GM18507 (cell line): Measurements from ENCODE around the gene TMEM9.

ENCODE experiments used
- DNase-seq: peaks from one replicate; pipeline ENCODE4 v3.0.0; 2011; ENCODE audit warnings: low read depth; ENCODE audit not compliant: insufficient read length; ENCODE audit errors: extremely low spot score
- FAIRE-seq: peaks from 2 replicates; lab custom pipeline; 2011; peaks lifted over from hg19 to GRCh38; lab: Jason Lieb, UNC

The TMEM9 gene

GRCh38 chr1:201112173-201112731 lies 42.0 kb downstream of the TMEM9 start, which contains the start of gene CACNA1S:
Gene CACNA1S, minus strand, starts transcription at chr1:201112426. Its CDS starts 87 bp downstream, at chr1:201112339.
- FAIRE-seq (no peak), DNase-seq (no peak)

GRCh38 chr1:201111672-201112071 lies 42.6 kb downstream of the TMEM9 start:
- no peak for FAIRE-seq

GRCh38 chr1:201111156-201111555 lies 43.1 kb downstream of the TMEM9 start:
- FAIRE-seq (no peak), DNase-seq (no peak)

More at GRCh38 chr1:201111672-201112071, 42.6 kb downstream of the TMEM9 start:
- DNase-seq = no peak

- FAIRE-seq = no peak
Observed at GRCh38 chr1:201110616-201111015, 43.7 kb downstream of the TMEM9 start.

GRCh38 chr1:201110138-201110537 lies 44.1 kb downstream of the TMEM9 start:
- no peak for FAIRE-seq
- DNase-seq = no peak

More at GRCh38 chr1:201110616-201111015, 43.7 kb downstream of the TMEM9 start:
- no peak for DNase-seq

GRCh38 chr1:201109651-201110050 lies 44.6 kb downstream of the TMEM9 start:
- FAIRE-seq = no peak

GRCh38 chr1:201108614-201109013 lies 45.7 kb downstream of the TMEM9 start:
- FAIRE-seq = no peak
- no peak for DNase-seq

More at GRCh38 chr1:201109651-201110050, 44.6 kb downstream of the TMEM9 start:
- DNase-seq = no peak

- no peak for FAIRE-seq
- DNase-seq = no peak
Observed at GRCh38 chr1:201105688-201106087, 48.6 kb downstream of the TMEM9 start.

- FAIRE-seq = no peak
- no peak for DNase-seq
Observed at GRCh38 chr1:201104141-201104540, 50.1 kb downstream of the TMEM9 start.

- no peak for FAIRE-seq
- DNase-seq = no peak
Observed at GRCh38 chr1:201103666-201104065, 50.6 kb downstream of the TMEM9 start.

GRCh38 chr1:201100169-201100930 lies 53.9 kb downstream of the TMEM9 start:
- FAIRE-seq (no peak), DNase-seq (no peak)

GRCh38 chr1:201098992-201099677 lies 55.1 kb downstream of the TMEM9 start:
- no peak for FAIRE-seq
- no peak for DNase-seq

GRCh38 chr1:201096977-201097856 lies 57.1 kb downstream of the TMEM9 start:
- no peak for DNase-seq
- FAIRE-seq = no peak

- FAIRE-seq (no peak), DNase-seq (no peak)
Observed at GRCh38 chr1:201096041-201096461, 58.2 kb downstream of the TMEM9 start.

GRCh38 chr1:201095581-201095980 lies 58.7 kb downstream of the TMEM9 start:
- FAIRE-seq = no peak
- no peak for DNase-seq

GRCh38 chr1:201094832-201095231 lies 59.4 kb downstream of the TMEM9 start:
- DNase-seq = no peak
- FAIRE-seq = no peak

GRCh38 chr1:201093962-201094361 lies 60.3 kb downstream of the TMEM9 start:
- no peak for DNase-seq
- FAIRE-seq = no peak

- no peak for FAIRE-seq
- DNase-seq = no peak
Observed at GRCh38 chr1:201093561-201093960, 60.7 kb downstream of the TMEM9 start.

- no peak for FAIRE-seq
Observed at GRCh38 chr1:201092738-201093137, 61.5 kb downstream of the TMEM9 start.

GRCh38 chr1:201091256-201091655 lies 63.0 kb downstream of the TMEM9 start:
- FAIRE-seq (no peak), DNase-seq (no peak)

More at GRCh38 chr1:201092738-201093137, 61.5 kb downstream of the TMEM9 start:
- no peak for DNase-seq
